Progenitor cell of endocrine pancreas (in vitro differentiated cells): ENCODE results near the gene F2RL3. TPM values are rescaled to one million over a fixed set of nuclear protein-coding genes. Genes with fewer than 3 reads are reported as not detected.
A peak's percentile ranks its signal among the peaks of the same experiment; 100 is the strongest.

Source experiments
- DNase-seq: peaks from one replicate; pipeline ENCODE4 v3.0.0; 2021; ENCODE audit warnings: low spot score; ENCODE audit not compliant: unreplicated experiment
- H3K27ac Mint-ChIP-seq: 2 replicates; pipeline ENCODE4 v1.8.0; 2021; ENCODE audit warnings: mild to moderate bottlenecking, moderate library complexity, mixed read lengths
- H3K27me3 Mint-ChIP-seq: 2 replicates; pipeline ENCODE4 v1.8.0; 2021; ENCODE audit warnings: mixed read lengths
- H3K36me3 Mint-ChIP-seq: 2 replicates; pipeline ENCODE4 v1.8.0; 2022; ENCODE audit warnings: mixed read lengths; ENCODE audit not compliant: insufficient read depth
- H3K4me1 Mint-ChIP-seq: 2 replicates; pipeline ENCODE4 v1.8.0; 2021; ENCODE audit warnings: low read depth, mixed read lengths
- H3K4me3 Mint-ChIP-seq: 2 replicates; pipeline ENCODE4 v1.8.0; 2021; ENCODE audit warnings: low read depth, mild to moderate bottlenecking, moderate library complexity, mixed read lengths
- H3K9me3 Mint-ChIP-seq: 2 replicates; pipeline ENCODE4 v1.8.0; 2021; ENCODE audit warnings: low read depth, mixed read lengths
- CTCF ChIP-seq: fragments of 200-600 bp; sonication (generic); IDR thresholded peaks from one replicate; pipeline ENCODE4 v1.5.0; 2021; ENCODE audit warnings: antibody characterized with exemption, mild to moderate bottlenecking; ENCODE audit not compliant: unreplicated experiment
- total RNA-seq: library from RNA; stranded (reverse); gene quantifications from 2 replicates; pipeline ENCODE4 v1.2.1, GENCODE V29; 2021

F2RL3 gene
- total RNA-seq, 1 donor from 2014 or later, result not detected

- no peak for TF ChIP-seq CTCF
- Mint-ChIP-seq H3K27me3 (no peaks in the 10 kb centered on the region), H3K27ac (no peak overlapping the region), H3K36me3 (peaks cover 5% of the 10 kb centered on the region), H3K9me3 (no peaks in the 10 kb centered on the region), H3K4me1 (no peaks in the 10 kb centered on the region), H3K4me3 (no peak overlapping the region)
- no peak for DNase-seq
Observed at GRCh38 chr19:16860118-16860517, 28.7 kb upstream of the F2RL3 start.

- Mint-ChIP-seq H3K4me1 (no peaks in the 10 kb centered on the region), H3K27ac (peak overlapping the region; percentile 37), H3K9me3 (no peaks in the 10 kb centered on the region), H3K27me3 (no peaks in the 10 kb centered on the region), H3K36me3 (peaks cover 5% of the 10 kb centered on the region), H3K4me3 (no peak overlapping the region)
- no peak for DNase-seq
- TF ChIP-seq CTCF, result no peak
Observed at GRCh38 chr19:16861011-16861410, 27.8 kb upstream of the F2RL3 start.

- DNase-seq, result no peak
- peaks cover 5% of the 10 kb centered on the region for H3K36me3 Mint-ChIP-seq
- H3K27me3 Mint-ChIP-seq, result no peaks in the 10 kb centered on the region
- H3K9me3 Mint-ChIP-seq, result no peaks in the 10 kb centered on the region
- H3K4me1 Mint-ChIP-seq, result no peaks in the 10 kb centered on the region
- H3K27ac Mint-ChIP-seq, result no peak overlapping the region
- no peak overlapping the region for H3K4me3 Mint-ChIP-seq
- TF ChIP-seq CTCF, result no peak
Observed at GRCh38 chr19:16861834-16862233, 27.0 kb upstream of the F2RL3 start.

- Mint-ChIP-seq H3K27ac (no peak overlapping the region), H3K9me3 (no peaks in the 10 kb centered on the region), H3K27me3 (no peaks in the 10 kb centered on the region), H3K36me3 (peaks cover 8% of the 10 kb centered on the region), H3K4me1 (no peaks in the 10 kb centered on the region), H3K4me3 (no peak overlapping the region)
- no peak for TF ChIP-seq CTCF
- no peak for DNase-seq
Observed at GRCh38 chr19:16862826-16863415, 25.9 kb upstream of the F2RL3 start.

- Mint-ChIP-seq H3K36me3 (peaks cover 12% of the 10 kb centered on the region), H3K4me3 (no peak overlapping the region), H3K27ac (no peak overlapping the region), H3K4me1 (no peaks in the 10 kb centered on the region), H3K27me3 (no peaks in the 10 kb centered on the region), H3K9me3 (no peaks in the 10 kb centered on the region)
- no peak for TF ChIP-seq CTCF
- DNase-seq, result no peak
Observed at GRCh38 chr19:16867211-16867610, 21.6 kb upstream of the F2RL3 start.
